Duodenal mucosa (tissue), 2 donors: ENCODE data around the gene BACH2.

Source experiments
- H3K27ac ChIP-seq: one replicate; pipeline ENCODE4 v1.7.0; 2013; ENCODE audit warnings: low read depth, low read length
- H3K27me3 ChIP-seq, 2 donors: one replicate each; pipeline ENCODE4 v1.7.0; 2013; ENCODE audit warnings: low read length in 2 of 2, control low read depth in 1 of 2; ENCODE audit not compliant: insufficient read depth in 2 of 2, control insufficient read depth in 1 of 2
- H3K36me3 ChIP-seq, 2 donors: one replicate each; pipeline ENCODE4 v1.7.0; 2013; ENCODE audit warnings: low read length in 2 of 2, control low read depth in 1 of 2; ENCODE audit not compliant: insufficient read depth in 2 of 2, control insufficient read depth in 1 of 2
- H3K4me1 ChIP-seq, 2 donors: one replicate each; pipeline ENCODE4 v1.7.0; 2013; ENCODE audit warnings: low read length in 2 of 2, control low read depth in 1 of 2; ENCODE audit not compliant: insufficient read depth in 2 of 2, control insufficient read depth in 1 of 2
- H3K4me3 ChIP-seq, 2 donors: one replicate each; pipeline ENCODE4 v1.7.0; 2013; ENCODE audit warnings: low read length in 2 of 2, low read depth in 1 of 2
- H3K9ac ChIP-seq, 2 donors: one replicate each; pipeline ENCODE4 v1.7.0; 2013; ENCODE audit warnings: low read length in 2 of 2, low read depth in 1 of 2
- H3K9me3 ChIP-seq, 2 donors: one replicate each; pipeline ENCODE4 v1.7.0; 2013; ENCODE audit warnings: low read length in 2 of 2, control low read depth in 1 of 2; ENCODE audit not compliant: control insufficient read depth in 1 of 2

The BACH2 gene

GRCh38 chr6:89940225-89941027 is 356.2 kb downstream of the BACH2 start:
- Histone ChIP-seq H3K9ac (no peak overlapping the region), H3K9me3 (no peaks in the 10 kb centered on the region), H3K27ac (no peak overlapping the region), H3K4me3 (no peak overlapping the region), H3K27me3 (no peaks in the 10 kb centered on the region), H3K36me3 (no peaks in the 10 kb centered on the region), H3K4me1 (no peaks in the 10 kb centered on the region)

GRCh38 chr6:89939144-89939543 is 357.5 kb downstream of the BACH2 start:
- no peaks in the 10 kb centered on the region for H3K27me3 ChIP-seq
- H3K9me3 ChIP-seq, result no peaks in the 10 kb centered on the region
- no peak overlapping the region for H3K4me3 ChIP-seq
- H3K36me3 ChIP-seq, result no peaks in the 10 kb centered on the region
- no peaks in the 10 kb centered on the region for H3K4me1 ChIP-seq
- H3K9ac ChIP-seq, result no peak overlapping the region
- no peak overlapping the region for H3K27ac ChIP-seq

- Histone ChIP-seq H3K9me3 (no peaks in the 10 kb centered on the region), H3K36me3 (no peaks in the 10 kb centered on the region)
These were observed 358.6 kb downstream of the BACH2 start for GRCh38 chr6:89938014-89938413.

GRCh38 chr6:89936177-89936576 is 360.5 kb downstream of the BACH2 start:
- H3K27me3 ChIP-seq, result no peaks in the 10 kb centered on the region
- H3K27ac ChIP-seq, result no peak overlapping the region
- H3K9ac ChIP-seq, result no peak overlapping the region
- no peaks in the 10 kb centered on the region for H3K9me3 ChIP-seq
- H3K36me3 ChIP-seq, result no peaks in the 10 kb centered on the region
- H3K4me3 ChIP-seq, result no peak overlapping the region
- no peaks in the 10 kb centered on the region for H3K4me1 ChIP-seq

More at GRCh38 chr6:89938014-89938413, 358.6 kb downstream of the BACH2 start:
- Histone ChIP-seq H3K4me1 (no peaks in the 10 kb centered on the region), H3K9ac (no peak overlapping the region), H3K4me3 (no peak overlapping the region), H3K27me3 (no peaks in the 10 kb centered on the region), H3K27ac (no peak overlapping the region)

DNA sequence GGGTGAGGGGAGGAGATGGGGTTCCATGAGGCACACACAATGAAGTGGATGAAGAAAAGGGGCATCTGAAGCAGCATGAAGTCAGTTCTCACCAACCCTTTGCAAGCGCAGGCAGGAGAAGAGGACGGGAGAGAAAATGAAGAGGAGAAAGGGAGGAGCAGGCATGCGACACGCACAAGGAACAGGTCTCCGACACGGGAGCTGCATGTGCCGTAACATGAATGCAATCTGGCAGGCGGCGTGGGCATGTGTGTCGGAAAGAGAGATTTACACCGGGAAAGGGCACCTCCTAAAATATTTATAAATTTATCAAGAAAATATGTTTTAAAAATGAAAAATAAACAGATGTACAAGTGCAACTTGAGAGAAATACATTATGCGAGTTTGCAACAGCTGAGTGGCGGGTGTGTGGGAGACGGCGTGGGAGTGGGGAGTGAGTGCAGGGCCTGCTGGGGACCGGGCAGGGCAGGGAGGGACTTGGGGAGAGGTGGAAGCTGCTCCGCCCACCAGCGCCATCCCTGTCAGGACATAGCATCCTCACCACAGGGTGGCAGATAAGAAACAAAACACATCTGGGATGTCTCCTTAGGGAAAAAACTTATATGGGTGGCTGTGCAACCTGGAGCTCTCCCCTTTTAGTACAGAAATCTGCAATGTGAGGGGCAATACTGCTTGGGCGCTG is 361.8 kb downstream of the BACH2 start:
- Histone ChIP-seq H3K9ac (no peak overlapping the region), H3K4me3 (no peak overlapping the region), H3K27ac (no peak overlapping the region), H3K4me1 (no peaks in the 10 kb centered on the region), H3K9me3 (no peaks in the 10 kb centered on the region), H3K27me3 (no peaks in the 10 kb centered on the region), H3K36me3 (no peaks in the 10 kb centered on the region)

- Histone ChIP-seq H3K9me3 (no peaks in the 10 kb centered on the region), H3K27me3 (no peaks in the 10 kb centered on the region), H3K4me1 (no peaks in the 10 kb centered on the region), H3K4me3 (no peak overlapping the region), H3K27ac (no peak overlapping the region), H3K36me3 (no peaks in the 10 kb centered on the region), H3K9ac (no peak overlapping the region)
These were observed 364.3 kb downstream of the BACH2 start for GRCh38 chr6:89932245-89932802.

DNA sequence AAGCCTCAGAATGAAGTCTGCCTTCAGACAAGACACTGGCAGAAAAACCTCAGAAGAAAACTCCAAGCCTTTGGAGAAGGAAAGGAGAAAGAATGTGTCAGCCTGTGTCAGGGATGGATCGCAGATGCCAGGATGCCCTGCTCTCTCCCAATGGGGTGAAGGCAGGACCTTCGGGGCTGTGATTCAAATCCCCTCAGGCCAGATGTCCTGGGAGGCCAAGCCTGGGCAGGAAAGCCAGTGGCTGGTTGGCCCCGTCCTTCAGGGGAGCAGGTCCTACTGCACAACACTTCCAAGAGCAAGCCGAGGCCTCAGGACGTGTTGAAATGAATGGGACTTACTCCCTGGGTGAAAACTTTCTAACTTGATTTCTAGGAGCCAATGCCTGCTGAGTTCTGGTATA is 365.9 kb downstream of the BACH2 start:
- no peak overlapping the region for H3K27ac ChIP-seq
- no peaks in the 10 kb centered on the region for H3K27me3 ChIP-seq
- H3K9me3 ChIP-seq, result no peaks in the 10 kb centered on the region
- H3K36me3 ChIP-seq, result no peaks in the 10 kb centered on the region
- no peaks in the 10 kb centered on the region for H3K4me1 ChIP-seq
- no peak overlapping the region for H3K4me3 ChIP-seq
- H3K9ac ChIP-seq, result no peak overlapping the region

- H3K27me3 ChIP-seq, result no peaks in the 10 kb centered on the region
- H3K4me3 ChIP-seq, result no peak overlapping the region
- no peaks in the 10 kb centered on the region for H3K36me3 ChIP-seq
- H3K27ac ChIP-seq, result no peak overlapping the region
- no peak overlapping the region for H3K9ac ChIP-seq
- H3K4me1 ChIP-seq, result no peaks in the 10 kb centered on the region
- H3K9me3 ChIP-seq, result no peaks in the 10 kb centered on the region
These were observed 368.0 kb downstream of the BACH2 start for GRCh38 chr6:89928604-89929003.

GRCh38 chr6:89927791-89928550 is 368.7 kb downstream of the BACH2 start:
- Histone ChIP-seq H3K36me3 (no peaks in the 10 kb centered on the region), H3K27ac (no peak overlapping the region), H3K9me3 (no peaks in the 10 kb centered on the region), H3K27me3 (no peaks in the 10 kb centered on the region), H3K9ac (no peak overlapping the region), H3K4me3 (no peak overlapping the region), H3K4me1 (no peaks in the 10 kb centered on the region)

DNA sequence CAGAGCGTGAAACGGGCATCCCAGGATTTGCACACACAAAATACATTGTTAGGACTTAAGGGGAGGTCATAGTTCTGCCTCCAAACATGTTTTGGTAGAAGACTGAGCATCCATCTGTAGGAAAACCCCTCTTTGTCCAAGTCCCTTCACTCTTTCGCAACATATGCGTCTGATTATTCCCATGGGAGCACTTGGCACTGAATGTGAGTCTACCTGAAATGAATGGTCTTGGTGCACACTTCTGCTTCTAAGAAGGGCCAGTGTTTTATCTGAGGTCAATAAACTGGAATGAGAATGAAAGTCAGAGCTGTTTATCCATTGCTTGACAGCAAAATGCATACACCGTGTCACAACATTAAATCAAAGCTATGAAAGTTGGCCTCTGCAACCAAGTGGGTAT is 369.4 kb downstream of the BACH2 start:
- no peaks in the 10 kb centered on the region for H3K4me1 ChIP-seq
- no peaks in the 10 kb centered on the region for H3K27me3 ChIP-seq
- no peak overlapping the region for H3K4me3 ChIP-seq
- H3K36me3 ChIP-seq, result no peaks in the 10 kb centered on the region
- no peak overlapping the region for H3K9ac ChIP-seq
- no peak overlapping the region for H3K27ac ChIP-seq
- no peaks in the 10 kb centered on the region for H3K9me3 ChIP-seq
